WERI-Rb-1 (cell line): ENCODE measurements around the gene BICDL2.
A peak's percentile ranks its signal among the peaks of the same experiment; 100 is the strongest.

Source experiments
- DNase-seq: peaks from one replicate; pipeline ENCODE4 v3.0.0-alpha.2; 2020
- H3K27ac ChIP-seq: fragments of 250-450 bp; sonication (Bioruptor Pico); 2 replicates; pipeline ENCODE4 v1.5.1; 2020; ENCODE audit warnings: mild to moderate bottlenecking, moderate library complexity
- H3K27me3 ChIP-seq: fragments of 250-450 bp; sonication (Bioruptor Pico); 2 replicates; pipeline ENCODE4 v1.5.1; 2021; ENCODE audit warnings: mild to moderate bottlenecking, low read depth, moderate library complexity; ENCODE audit not compliant: insufficient read depth, severe bottlenecking
- H3K36me3 ChIP-seq: fragments of 250-450 bp; sonication (Bioruptor Pico); 2 replicates; pipeline ENCODE4 v1.5.1; 2020; ENCODE audit warnings: mild to moderate bottlenecking, moderate library complexity
- H3K4me3 ChIP-seq: 2 replicates; pipeline ENCODE4 v1.5.1; 2011; ENCODE audit warnings: low read depth, mild to moderate bottlenecking, control low read depth, low read length
- H3K9me3 ChIP-seq: fragments of 250-450 bp; sonication (Bioruptor Pico); 2 replicates; pipeline ENCODE4 v1.5.1; 2021; ENCODE audit warnings: mild to moderate bottlenecking, moderate library complexity; ENCODE audit not compliant: severe bottlenecking
- CTCF ChIP-seq: IDR thresholded peaks from 2 replicates; pipeline ENCODE4 v1.5.1; 2011; ENCODE audit warnings: low read depth, mild to moderate bottlenecking, control low read depth, inconsistent platforms, low read length

BICDL2 gene

GRCh38 chr16:3045758-3046640, 9.3 kb upstream of the BICDL2 start, which contains the start of gene MMP25:
Gene MMP25 (plus strand): TSS chr16:3046561. CDS start chr16:3046918, 357 bp downstream.
- DNase-seq, result no peak

GRCh38 chr16:3044708-3045107, 8.0 kb upstream of the BICDL2 start:
- peaks cover 70% of the 10 kb centered on the region for H3K27me3 ChIP-seq
- DNase-seq, result no peak
- no peaks in the 10 kb centered on the region for H3K36me3 ChIP-seq
- peaks cover under 1% of the 10 kb centered on the region for H3K9me3 ChIP-seq
- no peak for TF ChIP-seq CTCF
- no peak overlapping the region for H3K27ac ChIP-seq
- no peak overlapping the region for H3K4me3 ChIP-seq

More at GRCh38 chr16:3045758-3046640, 9.3 kb upstream of the BICDL2 start, which contains the start of gene MMP25:
- Histone ChIP-seq H3K4me3 (peak within 1 kb of the TSS; percentile 36), H3K9me3 (no peaks in the 10 kb centered on the region), H3K27ac (no peak within 1 kb of the TSS), H3K27me3 (peaks cover 67% of the 10 kb centered on the region), H3K36me3 (no peaks in the 10 kb centered on the region)
- TF ChIP-seq CTCF, result no peak

GRCh38 chr16:3042376-3042775, 5.6 kb upstream of the BICDL2 start:
- TF ChIP-seq CTCF, result no peak
- peaks cover 74% of the 10 kb centered on the region for H3K27me3 ChIP-seq

GRCh38 chr16:3038896-3039295, 2.2 kb upstream of the BICDL2 start:
- peaks cover 68% of the 10 kb centered on the region for H3K27me3 ChIP-seq
- no peak overlapping the region for H3K4me3 ChIP-seq
- TF ChIP-seq CTCF, result no peak
- H3K9me3 ChIP-seq, result peaks cover 5% of the 10 kb centered on the region
- no peak for DNase-seq
- no peaks in the 10 kb centered on the region for H3K36me3 ChIP-seq
- no peak overlapping the region for H3K27ac ChIP-seq

More at GRCh38 chr16:3042376-3042775, 5.6 kb upstream of the BICDL2 start:
- Histone ChIP-seq H3K9me3 (peaks cover 5% of the 10 kb centered on the region), H3K27ac (no peak overlapping the region), H3K4me3 (no peak overlapping the region), H3K36me3 (no peaks in the 10 kb centered on the region)
- DNase-seq, result no peak

GRCh38 chr16:3038256-3038655, 1.5 kb upstream of the BICDL2 start:
- peaks cover 68% of the 10 kb centered on the region for H3K27me3 ChIP-seq
- peaks cover 5% of the 10 kb centered on the region for H3K9me3 ChIP-seq
- no peak overlapping the region for H3K27ac ChIP-seq
- no peaks in the 10 kb centered on the region for H3K36me3 ChIP-seq
- DNase-seq, result no peak
- H3K4me3 ChIP-seq, result no peak overlapping the region
- TF ChIP-seq CTCF, result no peak
